Measurements from ENCODE around the gene XPO4. TPM values are rescaled to one million over a fixed set of nuclear protein-coding genes. Genes with fewer than 3 reads are reported as not detected.
A peak's percentile ranks its signal among the peaks of the same experiment; 100 is the strongest.
"Not testable (repeated sequence)": the region's sequence is repeated elsewhere in the genome, so short reads cannot be mapped to it uniquely, and the experiment has no call there.

Gene XPO4
- total and polyA plus RNA-seq, 2 of the 8 experiments (the other 6 are each of a cell fraction or from before 2014, with no cell fraction given), result 11.9 to 33.3 TPM

DNA sequence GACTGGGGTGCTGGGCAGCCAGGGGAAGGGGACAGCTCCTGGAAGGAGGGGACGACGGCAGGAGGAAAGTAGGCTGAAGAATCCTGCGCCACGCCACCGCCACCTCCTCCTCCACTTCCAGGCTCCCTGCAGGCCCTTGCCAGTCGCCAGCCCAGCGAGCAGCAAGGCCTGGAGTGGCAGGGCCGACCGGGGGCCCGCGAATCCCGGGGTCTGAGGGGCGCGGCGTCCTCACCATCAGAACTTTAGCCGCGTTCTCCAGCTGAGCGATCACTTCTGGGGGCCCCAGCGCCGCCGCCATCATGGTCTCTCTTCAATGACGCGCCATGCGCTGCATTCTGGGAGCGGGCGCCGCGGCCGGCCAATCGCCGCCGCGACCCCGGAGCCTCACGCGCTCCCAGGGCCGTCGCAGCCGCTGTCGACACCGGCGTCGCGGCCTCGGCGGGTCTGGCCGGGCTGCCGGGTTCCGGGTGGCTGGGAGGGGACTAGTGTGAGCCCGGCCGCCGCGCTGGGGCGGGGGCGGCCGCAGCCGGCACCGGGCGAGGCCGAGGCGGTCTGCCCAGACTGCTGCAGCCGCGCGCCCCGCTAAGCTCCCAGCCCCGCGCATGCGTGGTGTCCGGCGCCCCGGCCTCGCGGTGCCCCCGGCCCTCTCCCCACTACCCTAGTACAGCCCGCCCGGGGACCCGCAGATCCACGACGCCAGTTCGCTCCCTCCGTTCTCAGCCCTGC is at the start of gene XPO4 (continued):
- TF ChIP-seq TBP (IDR thresholded peaks at IDR 0.05; ENCODE audit: low read depth, low read length) (peak; percentile 83), YY1 (IDR thresholded peaks at IDR 0.05; ENCODE audit: low read depth, low read length) (peak; percentile 94), NRF1 (IDR thresholded peaks at IDR 0.05; ENCODE audit: low read depth, low read length) (peak; percentile 56)
- TF ChIP-seq, protein P1, sequence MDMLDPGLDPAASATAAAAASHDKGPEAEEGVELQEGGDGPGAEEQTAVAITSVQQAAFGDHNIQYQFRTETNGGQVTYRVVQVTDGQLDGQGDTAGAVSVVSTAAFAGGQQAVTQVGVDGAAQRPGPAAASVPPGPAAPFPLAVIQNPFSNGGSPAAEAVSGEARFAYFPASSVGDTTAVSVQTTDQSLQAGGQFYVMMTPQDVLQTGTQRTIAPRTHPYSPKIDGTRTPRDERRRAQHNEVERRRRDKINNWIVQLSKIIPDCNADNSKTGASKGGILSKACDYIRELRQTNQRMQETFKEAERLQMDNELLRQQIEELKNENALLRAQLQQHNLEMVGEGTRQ (IDR thresholded peaks at IDR 0.05; ENCODE audit: low read length), result no peak

DNA sequence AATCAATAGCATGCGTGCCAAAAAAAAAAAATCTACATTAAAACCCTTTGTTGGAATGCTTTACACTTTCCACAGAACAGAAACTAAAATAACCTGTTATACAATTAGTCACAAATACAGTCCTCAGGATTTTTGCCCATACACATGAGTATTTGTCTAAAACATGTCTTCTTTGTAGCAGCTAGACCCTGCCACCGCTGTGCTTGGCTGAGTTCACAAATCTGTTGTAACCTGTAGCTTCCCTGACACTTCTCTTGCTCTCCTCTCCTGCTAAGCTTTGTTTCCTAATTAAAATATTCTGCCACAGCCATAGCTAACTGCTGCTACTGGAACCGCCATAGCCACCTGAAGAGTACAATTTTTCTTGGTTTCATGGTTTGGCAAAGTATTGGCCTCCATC is 45.5 kb upstream of the XPO4 start:
- H3K18ac ChIP-seq (ENCODE audit: extremely low read depth, low read length); H3K4ac ChIP-seq (replicated peaks; ENCODE audit: insufficient read length, low read depth, low read length); H2BK20ac ChIP-seq (ENCODE audit: low read length); H4K91ac ChIP-seq (replicated peaks; ENCODE audit: insufficient read length, low read length); H2BK15ac ChIP-seq (ENCODE audit: low read length); H2BK12ac ChIP-seq (ENCODE audit: low read depth, low read length); H3K14ac ChIP-seq (ENCODE audit: insufficient read length); H3K79me1 ChIP-seq (ENCODE audit: low read depth, low read length); H4K8ac ChIP-seq (ENCODE audit: extremely low read depth, insufficient read depth, low read length); H2BK5ac ChIP-seq (ENCODE audit: low read depth, low read length); H3K4me2 ChIP-seq (ENCODE audit: insufficient read depth in 1 of 2, low read depth in 2 of 2, low read length in 2 of 2); H3K4me1 ChIP-seq (replicated peaks in 1 of 4; ENCODE audit: control insufficient read depth in 3 of 4, insufficient read depth in 4 of 4, low read length in 3 of 4); FAIRE-seq; H2AFZ ChIP-seq (ENCODE audit: low read length); H4K5ac ChIP-seq (ENCODE audit: insufficient read length, low read depth, low read length); H2AK5ac ChIP-seq (ENCODE audit: low read depth, low read length); H3K9me3 ChIP-seq (ENCODE audit: insufficient read depth in 2 of 2, low read depth in 1 of 2, low read length in 1 of 2); H3K23ac ChIP-seq (ENCODE audit: insufficient read length); POLR2A ChIA-PET (ENCODE audit: partially characterized antibody); H3K27ac ChIP-seq (ENCODE audit: low read depth, low read length); DNase-seq (ENCODE audit: low read depth in 1 of 2, low spot score in 2 of 2); H2BK120ac ChIP-seq (replicated peaks; ENCODE audit: low read depth, low read length); H3K4me3 ChIP-seq (ENCODE audit: extremely low read depth in 1 of 4, insufficient read depth in 2 of 4, low read depth in 3 of 4, low read length in 4 of 4); H3K36me3 ChIP-seq (ENCODE audit: control insufficient read depth in 2 of 4, insufficient read depth in 4 of 4, low read length in 3 of 4); H3K56ac ChIP-seq (replicated peaks; ENCODE audit: insufficient read length, low read depth, low read length); H4K20me1 ChIP-seq (replicated peaks in 1 of 2; ENCODE audit: control insufficient read depth in 1 of 2, insufficient read depth in 2 of 2, low read length in 2 of 2); H3K23me2 ChIP-seq (ENCODE audit: low read depth, low read length); H3K79me2 ChIP-seq (ENCODE audit: control insufficient read depth in 1 of 2, insufficient read depth in 2 of 2, low read length in 2 of 2); H3K9ac ChIP-seq (replicated peaks in 1 of 4; ENCODE audit: extremely low read depth in 1 of 4, low read depth in 3 of 4, low read length in 3 of 4): not testable (repeated sequence)
- H3K27me3 ChIP-seq (replicated peaks in 1 of 4; ENCODE audit: control insufficient read depth in 3 of 4, extremely low read depth in 1 of 4, insufficient read depth in 3 of 4, low read length in 3 of 4), result peaks cover 0 to 19% (median 10%) of the 10 kb centered on the region in 4 experiments; a peak in 6 of 7 replicates
- WGBS, 2 experiments (ENCODE audit: extremely low coverage in 1 of 2, insufficient coverage in 1 of 2, insufficient read length in 1 of 2, insufficient replicate concordance in 2 of 2, low coverage in 1 of 2, low lambda C conversion rate in 2 of 2, missing lambda C conversion rate in 1 of 2), result 83% methylated on average over 3 of the region's 3 CpGs; no CpG with 5 or more reads in 1 of the 2 experiments
- CTCF ChIA-PET (ENCODE audit: partially characterized antibody), result interaction anchor here (1.4 kb wide), 1 partner anchor 12 kb away, joined by 5 read pairs; no protein-coding TSS in a partner anchor
